HT1080 (cell line): ENCODE data around the gene MYBPC3. TPM values are rescaled to one million over a fixed set of nuclear protein-coding genes. Genes with fewer than 3 reads are reported as not detected.

ENCODE experiments used
- small RNA-seq: library from RNA; depleted of rRNA; stranded (forward); fragments of <200 nt; gene quantifications from one replicate; pipeline ENCODE3, GENCODE V24; 2014
- total RNA-seq: library from RNA; depleted of rRNA; stranded (reverse); fragments of >200 nt; shearing (Covaris generic); gene quantifications from 2 replicates; pipeline ENCODE4 v1.2.3, GENCODE V29; 2014; rRNA removed

MYBPC3 gene
- total RNA-seq, 1 experiment from 2014 or later, result not detected

Small RNAs within 50 kb of the gene (small RNA-seq; reads per million reads assigned to genes)
- not detected for gene MIR4487

Other genes starting within 250 kb of the MYBPC3 start
- gene ARFGAP2, start 175.8 kb downstream of the MYBPC3 start, total RNA-seq, result 66.5 and 78.6 TPM in 2 replicates
- gene PACSIN3, start 166.3 kb downstream of the MYBPC3 start, total RNA-seq, result 57.4 and 64.6 TPM in 2 replicates
- 122 and 126 TPM in 2 replicates for gene DDB2, start 137.7 kb downstream of the MYBPC3 start, total RNA-seq
- 23.4 and 28.9 TPM in 2 replicates for gene ACP2, start 103.9 kb downstream of the MYBPC3 start, total RNA-seq
- gene NR1H3, start 94.7 kb downstream of the MYBPC3 start, total RNA-seq, result 9.7 and 13.4 TPM in 2 replicates
- 17.0 and 19.2 TPM in 2 replicates for gene MADD, start 82.6 kb downstream of the MYBPC3 start, total RNA-seq
- gene SPI1, start 25.8 kb upstream of the MYBPC3 start, total RNA-seq, result not detected in 2 replicates
- 51.9 and 69.9 TPM in 2 replicates for gene SLC39A13, start 55.9 kb upstream of the MYBPC3 start, total RNA-seq
- gene PSMC3, start 73.7 kb upstream of the MYBPC3 start, total RNA-seq, result 222 and 245 TPM in 2 replicates
- not detected in 2 replicates for gene RAPSN, start 96.4 kb upstream of the MYBPC3 start, total RNA-seq
- gene CELF1, start 200.4 kb upstream of the MYBPC3 start, total RNA-seq, result 82.3 and 118 TPM in 2 replicates
- 123 and 128 TPM in 2 replicates for gene PTPMT1, start 212.9 kb upstream of the MYBPC3 start, total RNA-seq
- gene KBTBD4, start 226.3 kb upstream of the MYBPC3 start, total RNA-seq, result 28.1 and 39.0 TPM in 2 replicates
- gene NDUFS3, start 226.4 kb upstream of the MYBPC3 start, total RNA-seq, result 101 and 113 TPM in 2 replicates
- gene FAM180B, start 234.0 kb upstream of the MYBPC3 start, total RNA-seq, result not detected in 2 replicates
- not detected in 2 replicates for gene C1QTNF4, start 241.7 kb upstream of the MYBPC3 start, total RNA-seq